Breast epithelium (tissue), 3 donors: ENCODE measurements around the gene WWC2.
"Not testable (repeated sequence)": the region's sequence is repeated elsewhere in the genome, so short reads cannot be mapped to it uniquely, and the experiment has no call there.

Experiments
- CTCF ChIP-seq, 3 donors: fragments of 450-650 bp; IDR thresholded peaks; one replicate each; pipeline ENCODE4 v1.5.1; 2016 to 2017; ENCODE audit warnings: antibody characterized with exemption in 3 of 3, mild to moderate bottlenecking in 3 of 3, moderate library complexity in 3 of 3
- POLR2A ChIP-seq: fragments of 450-650 bp; IDR thresholded peaks from one replicate; pipeline ENCODE4 v1.6.1; 2016; ENCODE audit warnings: antibody characterized with exemption, mild to moderate bottlenecking, moderate library complexity
- POLR2AphosphoS5 ChIP-seq, 3 donors: sonication (generic); formaldehyde crosslinking; IDR thresholded peaks; one replicate each; pipeline ENCODE4 v1.6.1; 2017; ENCODE audit warnings: antibody characterized with exemption in 3 of 3

GRCh38 chr4:183324056-183324455 is 225.0 kb downstream of the WWC2 start:
- TF ChIP-seq POLR2AphosphoS5 (IDR thresholded peaks at IDR 0.05); CTCF (IDR thresholded peaks at IDR 0.05); POLR2A: not testable (repeated sequence)
